GM23248 (cell line): ENCODE results near the gene HJV. TPM values are rescaled to one million over a fixed set of nuclear protein-coding genes. Genes with fewer than 3 reads are reported as not detected.
A peak's percentile ranks its signal among the peaks of the same experiment; 100 is the strongest.

ENCODE experiments used
- DNase-seq: peaks from one replicate; pipeline ENCODE4 v3.0.0-alpha.2; 2015
- H2AFZ ChIP-seq: fragments of 200-600 bp; sonication (generic); 2 replicates; pipeline ENCODE4 v1.6.1; 2016; ENCODE audit warnings: antibody characterized with exemption
- H3F3A ChIP-seq: fragments of 200-600 bp; sonication (generic); 2 replicates; pipeline ENCODE4 v1.6.1; 2016; ENCODE audit warnings: mild to moderate bottlenecking, antibody characterized with exemption, mixed run types; ENCODE audit not compliant: insufficient read depth
- H3K27ac ChIP-seq: fragments of 200-600 bp; sonication (generic); 2 replicates; pipeline ENCODE4 v1.5.1; 2016; ENCODE audit warnings: mild to moderate bottlenecking
- H3K27me3 ChIP-seq: fragments of 200-600 bp; sonication (generic); replicated peaks from 2 replicates; pipeline ENCODE4 v1.6.1; 2016; ENCODE audit warnings: mild to moderate bottlenecking; ENCODE audit not compliant: insufficient read depth
- H3K36me3 ChIP-seq: fragments of 200-600 bp; sonication (generic); 2 replicates; pipeline ENCODE4 v1.6.1; 2016; ENCODE audit warnings: low read depth, mild to moderate bottlenecking
- H3K4me1 ChIP-seq: fragments of 200-600 bp; sonication (generic); 2 replicates; pipeline ENCODE4 v1.6.1; 2016; ENCODE audit warnings: mild to moderate bottlenecking; ENCODE audit not compliant: insufficient read depth
- H3K4me2 ChIP-seq: fragments of 200-600 bp; sonication (generic); one replicate; pipeline ENCODE4 v1.6.1; 2016; ENCODE audit warnings: mild to moderate bottlenecking; ENCODE audit not compliant: unreplicated experiment
- H3K4me3 ChIP-seq: fragments of 200-600 bp; sonication (generic); 2 replicates; pipeline ENCODE4 v1.5.1; 2016; ENCODE audit warnings: mild to moderate bottlenecking
- H3K79me2 ChIP-seq: fragments of 200-600 bp; sonication (generic); 2 replicates; pipeline ENCODE4 v1.6.1; 2016; ENCODE audit warnings: mild to moderate bottlenecking; ENCODE audit not compliant: insufficient read depth
- H3K9ac ChIP-seq: fragments of 200-600 bp; sonication (generic); 2 replicates; pipeline ENCODE4 v1.6.1; 2016; ENCODE audit warnings: mild to moderate bottlenecking
- H3K9me2 ChIP-seq: fragments of 200-600 bp; sonication (generic); 2 replicates; pipeline ENCODE4 v1.6.1; 2016; ENCODE audit warnings: mixed run types, mild to moderate bottlenecking, moderate library complexity; ENCODE audit not compliant: insufficient read depth
- H3K9me3 ChIP-seq: fragments of 200-600 bp; sonication (generic); one replicate; pipeline ENCODE4 v1.6.1; 2017; ENCODE audit warnings: low read depth
- H4K20me1 ChIP-seq: fragments of 200-600 bp; sonication (generic); 2 replicates; pipeline ENCODE4 v1.6.0; 2016; ENCODE audit not compliant: insufficient read depth
- EZH2 ChIP-seq: fragments of 200-600 bp; sonication (generic); IDR thresholded peaks from 2 replicates; pipeline ENCODE4 v1.6.1; 2018; ENCODE audit warnings: antibody characterized with exemption, mild to moderate bottlenecking; ENCODE audit not compliant: insufficient read depth, poor library complexity, severe bottlenecking
- EZH2phosphoT487 ChIP-seq: fragments of 200-600 bp; sonication (generic); IDR thresholded peaks from 2 replicates; pipeline ENCODE4 v1.6.1; 2018; ENCODE audit warnings: antibody characterized with exemption, moderate library complexity, mild to moderate bottlenecking, low read depth; ENCODE audit not compliant: insufficient read depth
- WGBS, 2 experiments: methylation state at CpG; one replicate each; pipeline ENCODE4 v1.1.6; 2015 to 2017; ENCODE audit warnings: low lambda C conversion rate in 2 of 2, low coverage in 1 of 2; ENCODE audit errors: missing lambda C conversion rate in 2 of 2; 5-methylcytosine and 5-hydroxymethylcytosine counted together
- in situ Hi-C: fragments of 300-500 bp; cut with MboI; formaldehyde crosslinking; loops from 2 replicates; pipeline ENCODE4 v1.15.0; 2020
- polyA plus RNA-seq: library from polyadenylated mRNA; unstranded; fragments of >200 nt; fragmentation: Nextera tagmentation; extraction: Ambion mirVana; gene quantifications from 2 replicates; pipeline ENCODE4 v1.2.1, GENCODE V29; 2016
- total RNA-seq: library from RNA; depleted of rRNA; stranded (reverse); fragments of >200 nt; shearing (Covaris generic); gene quantifications from 2 replicates; pipeline ENCODE4 v1.2.3, GENCODE V29; 2014

Gene HJV
- total and polyA plus RNA-seq, 2 experiments from 2014 or later: not detected

DNA sequence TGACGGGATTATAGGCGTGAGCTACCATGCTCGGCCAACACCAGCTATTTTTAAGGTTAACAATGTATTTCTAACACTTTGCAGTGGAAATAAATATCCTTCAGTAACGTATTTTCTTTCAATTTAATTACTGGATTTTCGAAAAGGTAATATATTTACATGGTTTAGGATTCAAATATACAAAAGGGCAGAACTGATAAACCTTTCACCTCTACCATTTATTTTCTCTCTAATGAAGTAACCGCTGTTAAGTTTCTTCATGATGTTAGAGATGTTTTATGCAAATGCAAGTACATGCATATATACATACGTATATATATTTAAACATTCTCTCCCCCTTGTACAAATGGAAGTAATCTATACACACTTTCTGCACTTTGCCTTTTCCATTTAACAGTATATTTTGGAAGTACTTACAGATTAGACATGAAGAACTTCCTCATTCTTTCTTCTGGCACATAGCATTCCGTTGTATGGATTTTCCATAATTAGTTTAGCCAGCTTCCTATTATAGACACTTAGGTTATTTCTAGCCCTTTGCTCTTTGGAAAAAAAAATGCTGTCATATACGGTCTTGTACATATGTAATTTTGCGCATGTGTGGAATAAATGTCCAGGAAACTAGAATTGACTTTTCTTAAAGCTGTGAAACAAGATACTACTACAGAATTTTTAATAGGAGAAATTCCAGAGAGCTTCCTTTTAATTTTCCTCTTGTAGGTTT is 14.9 kb upstream of the HJV start:
- H3F3A ChIP-seq: peaks cover 32% of the 10 kb centered on the region
- no peaks in the 10 kb centered on the region for H3K27me3 ChIP-seq
- peak overlapping the region; percentile 72; the same call in 1 of the 2 replicates for H3K9ac ChIP-seq
- peak overlapping the region; percentile 74 for H2AFZ ChIP-seq
- H3K9me3 ChIP-seq: no peaks in the 10 kb centered on the region
- in situ Hi-C loops: no loop called here
- H3K4me1 ChIP-seq: peaks cover 12% of the 10 kb centered on the region
- peak overlapping the region; percentile 90 for H3K4me3 ChIP-seq
- peak; percentile 81 for DNase-seq
- H3K36me3 ChIP-seq: no peaks in the 10 kb centered on the region
- H3K4me2 ChIP-seq: peak overlapping the region; percentile 78
- H4K20me1 ChIP-seq: no peaks in the 10 kb centered on the region
- no peak for TF ChIP-seq EZH2phosphoT487
- no peak for TF ChIP-seq EZH2
- H3K27ac ChIP-seq: peak overlapping the region; percentile 69
- no peaks in the 10 kb centered on the region for H3K9me2 ChIP-seq
- 6% methylated on average over 10 of the region's 10 CpGs for WGBS, 2 experiments
- no peaks in the 10 kb centered on the region for H3K79me2 ChIP-seq

DNA sequence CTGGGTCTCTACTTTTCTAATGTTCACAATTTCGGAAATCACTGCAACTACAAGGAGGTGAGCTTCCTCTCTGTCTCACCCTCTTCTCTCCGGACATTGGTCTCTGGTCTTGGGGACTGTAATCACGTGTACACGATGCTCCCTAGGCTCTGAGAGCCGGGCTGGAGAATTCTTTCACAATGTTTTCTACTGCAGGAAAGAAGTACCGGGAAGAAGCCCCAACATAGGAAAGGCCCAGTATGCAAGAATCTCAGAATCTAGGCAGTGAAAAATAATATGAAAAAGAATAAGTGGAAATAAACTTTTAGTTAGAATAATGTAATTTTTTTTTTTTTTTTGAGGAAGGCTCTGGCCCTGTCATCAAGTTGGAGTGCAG is 13.5 kb upstream of the HJV start:
- Histone ChIP-seq H3K9me3 (no peaks in the 10 kb centered on the region), H4K20me1 (no peaks in the 10 kb centered on the region), H3K4me1 (peaks cover 12% of the 10 kb centered on the region), H2AFZ (peak overlapping the region; percentile 96), H3K4me2 (peak overlapping the region; percentile 80), H3K9ac (peak overlapping the region; percentile 53), H3F3A (peaks cover 32% of the 10 kb centered on the region), H3K79me2 (no peaks in the 10 kb centered on the region), H3K27me3 (no peaks in the 10 kb centered on the region), H3K27ac (peak overlapping the region; percentile 67), H3K4me3 (peak overlapping the region; percentile 58), H3K9me2 (no peaks in the 10 kb centered on the region), H3K36me3 (no peaks in the 10 kb centered on the region)
- WGBS, 2 experiments: 21 to 22% methylated on average over 6 of the region's 6 CpGs
- TF ChIP-seq EZH2phosphoT487 (no peak), EZH2 (no peak)
- peak; percentile 59 for DNase-seq
- in situ Hi-C loops: no loop called here

DNA sequence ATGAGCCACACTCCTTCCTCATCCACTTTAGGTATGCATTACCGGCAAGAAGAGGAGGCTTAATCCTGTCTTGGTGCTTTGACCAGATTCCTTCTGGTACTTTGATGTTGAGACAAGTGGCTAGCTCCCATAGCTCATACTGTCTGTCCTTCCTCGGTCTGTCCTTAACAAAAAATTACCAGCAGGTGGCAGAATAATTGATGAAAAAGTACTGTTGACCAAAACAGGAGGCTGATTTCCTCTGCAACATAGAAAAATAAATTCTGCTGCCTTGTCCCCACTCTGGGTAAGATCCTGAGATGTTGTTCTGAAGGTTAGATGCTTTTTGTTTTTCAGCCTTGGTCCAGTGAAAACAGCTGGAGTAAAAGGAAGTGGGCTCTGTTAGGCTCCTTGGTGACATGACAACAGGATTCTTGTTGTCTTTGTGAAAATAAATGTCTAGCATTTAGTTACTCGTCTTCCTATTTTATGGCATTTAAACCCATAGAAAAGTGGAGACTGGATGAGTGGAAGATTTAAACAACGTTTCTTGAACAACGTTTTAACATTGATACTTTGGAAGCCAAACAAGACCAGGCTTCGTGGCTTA is 11.2 kb upstream of the HJV start:
- H3K27ac ChIP-seq: no peak overlapping the region

GRCh38 chr1:146031476-146031875 is 9.9 kb upstream of the HJV start:
- H4K20me1 ChIP-seq: no peaks in the 10 kb centered on the region
- peaks cover 17% of the 10 kb centered on the region for H3F3A ChIP-seq
- TF ChIP-seq EZH2phosphoT487: no peak
- no peak for TF ChIP-seq EZH2
- no peak overlapping the region for H2AFZ ChIP-seq
- no peak for DNase-seq
- H3K4me1 ChIP-seq: peaks cover 10% of the 10 kb centered on the region
- H3K9ac ChIP-seq: no peak overlapping the region
- no peaks in the 10 kb centered on the region for H3K27me3 ChIP-seq
- no peak overlapping the region for H3K27ac ChIP-seq
- no peaks in the 10 kb centered on the region for H3K79me2 ChIP-seq
- in situ Hi-C loops: no loop called here
- H3K4me2 ChIP-seq: no peak overlapping the region
- H3K36me3 ChIP-seq: no peaks in the 10 kb centered on the region
- no peaks in the 10 kb centered on the region for H3K9me2 ChIP-seq
- no peaks in the 10 kb centered on the region for H3K9me3 ChIP-seq
- H3K4me3 ChIP-seq: no peak overlapping the region

More for the DNA sequence above, 11.2 kb upstream of the HJV start:
- peak; percentile 70 for DNase-seq
- H3K4me3 ChIP-seq: no peak overlapping the region
- TF ChIP-seq EZH2: no peak
- 41% methylated on average over 6 of the region's 6 CpGs for WGBS, 2 experiments
- peaks cover 27% of the 10 kb centered on the region for H3F3A ChIP-seq
- no peak overlapping the region for H3K4me2 ChIP-seq
- no peaks in the 10 kb centered on the region for H3K36me3 ChIP-seq
- no peak overlapping the region for H3K9ac ChIP-seq
- H3K9me3 ChIP-seq: no peaks in the 10 kb centered on the region
- no peaks in the 10 kb centered on the region for H3K9me2 ChIP-seq
- H2AFZ ChIP-seq: peak overlapping the region; percentile 56
- peaks cover 12% of the 10 kb centered on the region for H3K4me1 ChIP-seq
- in situ Hi-C loops: no loop called here
- H4K20me1 ChIP-seq: no peaks in the 10 kb centered on the region
- no peaks in the 10 kb centered on the region for H3K79me2 ChIP-seq
- H3K27me3 ChIP-seq: no peaks in the 10 kb centered on the region
